WTC11 (cell line): Measurements from ENCODE around the gene PTPN3. TPM values are rescaled to one million over a fixed set of nuclear protein-coding genes. Genes with fewer than 3 reads are reported as not detected.

Experiments used
- ATAC-seq: fragments of 200-7000 bp; cut with Tn5 transposase; 2 replicates; pipeline ENCODE4 v1.10.0; 2021; ENCODE audit warnings: mild to moderate bottlenecking, moderate library complexity
- CTCF ChIA-PET: fragments of 300-600 bp; sonication (Branson Sonifier 250); formaldehyde crosslinking; loops from one replicate; lab custom pipeline; 2021; ENCODE audit warnings: antibody characterized with exemption; lab: Charles Lee
- POLR2A ChIA-PET: fragments of 350-600 bp; sonication (Branson Sonifier 250); formaldehyde crosslinking; loops from one replicate; lab custom pipeline; 2021; ENCODE audit warnings: antibody characterized with exemption; lab: Charles Lee
- DNase-seq: peaks from one replicate; pipeline ENCODE4 v3.0.0; 2021; ENCODE audit warnings: low spot score
- H3K27ac Mint-ChIP-seq: 2 replicates; pipeline ENCODE4 v1.8.0; 2021; ENCODE audit warnings: mixed read lengths
- H3K27me3 Mint-ChIP-seq: 2 replicates; pipeline ENCODE4 v1.8.0; 2021; ENCODE audit warnings: low read depth, mild to moderate bottlenecking, moderate library complexity, mixed read lengths
- H3K36me3 Mint-ChIP-seq: 2 replicates; pipeline ENCODE4 v1.8.0; 2021; ENCODE audit warnings: mixed read lengths
- H3K4me1 Mint-ChIP-seq: 2 replicates; pipeline ENCODE4 v1.8.0; 2022; ENCODE audit warnings: mixed read lengths
- H3K4me3 Mint-ChIP-seq: 2 replicates; pipeline ENCODE4 v1.8.0; 2021; ENCODE audit warnings: mild to moderate bottlenecking, moderate library complexity, mixed read lengths
- H3K9me3 Mint-ChIP-seq: 2 replicates; pipeline ENCODE4 v1.8.0; 2021; ENCODE audit warnings: mixed read lengths
- ARID4B ChIP-seq: sonication (generic); formaldehyde crosslinking; IDR thresholded peaks from 2 replicates; pipeline ENCODE4 v1.8.0; 2023; ENCODE audit warnings: missing genetic modification reagents, mild to moderate bottlenecking, borderline replicate concordance
- ATF1 ChIP-seq: sonication (generic); formaldehyde crosslinking; IDR thresholded peaks from 2 replicates; pipeline ENCODE4 v1.8.1; 2023; ENCODE audit warnings: mild to moderate bottlenecking, moderate library complexity, missing genetic modification reagents
- FOXJ3 ChIP-seq: sonication (generic); formaldehyde crosslinking; IDR thresholded peaks from 2 replicates; pipeline ENCODE4 v1.9.0; 2021; ENCODE audit warnings: missing genetic modification reagents, mild to moderate bottlenecking, borderline replicate concordance
- FOXK1 ChIP-seq: sonication (generic); formaldehyde crosslinking; IDR thresholded peaks from 2 replicates; pipeline ENCODE4 v1.8.0; 2022; ENCODE audit warnings: mild to moderate bottlenecking, moderate library complexity, missing genetic modification reagents
- FOXP1 ChIP-seq: sonication (generic); formaldehyde crosslinking; IDR thresholded peaks from 2 replicates; pipeline ENCODE4 v1.8.0; 2022; ENCODE audit warnings: missing genetic modification reagents, mild to moderate bottlenecking, moderate library complexity, borderline replicate concordance
- HMGA2 ChIP-seq: fragments of 250-450 bp; sonication (Bioruptor Pico); IDR thresholded peaks from 2 replicates; pipeline ENCODE4 v1.4.0; 2021; ENCODE audit warnings: mild to moderate bottlenecking, moderate library complexity
- IRF2 ChIP-seq: sonication (generic); formaldehyde crosslinking; IDR thresholded peaks from 2 replicates; pipeline ENCODE4 v1.8.0; 2022; ENCODE audit warnings: low read depth, missing genetic modification reagents, borderline replicate concordance
- MXD4 ChIP-seq: fragments of 250-450 bp; sonication (Bioruptor Pico); IDR thresholded peaks from 2 replicates; pipeline ENCODE4 v1.8.0; 2021; ENCODE audit warnings: mild to moderate bottlenecking, moderate library complexity, borderline replicate concordance
- NR2C2 ChIP-seq: sonication (generic); formaldehyde crosslinking; IDR thresholded peaks from 2 replicates; pipeline ENCODE4 v1.8.0; 2022; ENCODE audit warnings: mild to moderate bottlenecking, missing genetic modification reagents
- RELA ChIP-seq: sonication (generic); formaldehyde crosslinking; IDR thresholded peaks from 2 replicates; pipeline ENCODE4 v1.8.1; 2022; ENCODE audit warnings: missing genetic modification reagents, mild to moderate bottlenecking, borderline replicate concordance
- SMAD3 ChIP-seq: sonication (generic); formaldehyde crosslinking; IDR thresholded peaks from 2 replicates; pipeline ENCODE4 v1.8.0; 2022; ENCODE audit warnings: missing genetic modification reagents, mild to moderate bottlenecking, borderline replicate concordance
- SOX15 ChIP-seq: fragments of 250-450 bp; sonication (Bioruptor Pico); IDR thresholded peaks from 2 replicates; pipeline ENCODE4 v1.9.0; 2021; ENCODE audit warnings: mild to moderate bottlenecking
- TCF7 ChIP-seq: sonication (generic); formaldehyde crosslinking; IDR thresholded peaks from 2 replicates; pipeline ENCODE4 v1.8.0; 2022; ENCODE audit warnings: mild to moderate bottlenecking, low read depth, missing genetic modification reagents, moderate library complexity
- TEAD1 ChIP-seq: sonication (generic); formaldehyde crosslinking; IDR thresholded peaks from 2 replicates; pipeline ENCODE4 v1.8.0; 2022; ENCODE audit warnings: mild to moderate bottlenecking, missing genetic modification reagents
- USF2 ChIP-seq: sonication (generic); formaldehyde crosslinking; IDR thresholded peaks from 2 replicates; pipeline ENCODE4 v1.8.1; 2023; ENCODE audit warnings: mild to moderate bottlenecking, missing genetic modification reagents, moderate library complexity
- ZBTB43 ChIP-seq: sonication (generic); formaldehyde crosslinking; IDR thresholded peaks from 2 replicates; pipeline ENCODE4 v1.8.1; 2023; ENCODE audit warnings: mild to moderate bottlenecking, missing genetic modification reagents
- ZNF232 ChIP-seq: sonication (generic); formaldehyde crosslinking; IDR thresholded peaks from 2 replicates; pipeline ENCODE4 v1.8.0; 2022; ENCODE audit warnings: mild to moderate bottlenecking, missing genetic modification reagents
- ZNF532 ChIP-seq: fragments of 250-450 bp; sonication (Bioruptor Pico); IDR thresholded peaks from 2 replicates; pipeline ENCODE4 v1.9.0; 2021; ENCODE audit warnings: mild to moderate bottlenecking, borderline replicate concordance
- ZNF671 ChIP-seq: fragments of 250-450 bp; sonication (Bioruptor Pico); IDR thresholded peaks from 2 replicates; pipeline ENCODE4 v1.8.0; 2021; ENCODE audit warnings: mild to moderate bottlenecking
- total RNA-seq: library from RNA; stranded (reverse); gene quantifications from 3 replicates; pipeline ENCODE4 v1.2.3, GENCODE V29; 2021
- TF ChIP-seq, protein P1 (sequence below): sonication (generic); formaldehyde crosslinking; IDR thresholded peaks from 2 replicates; pipeline ENCODE4 v1.8.0; 2022; ENCODE audit warnings: mild to moderate bottlenecking, missing genetic modification reagents
- TF ChIP-seq, protein P2 (sequence below): sonication (generic); formaldehyde crosslinking; IDR thresholded peaks from 2 replicates; pipeline ENCODE4 v1.8.1; 2022; ENCODE audit warnings: low read depth, mild to moderate bottlenecking, moderate library complexity, missing genetic modification reagents, borderline replicate concordance
- TF ChIP-seq, protein P3 (sequence below): sonication (generic); formaldehyde crosslinking; IDR thresholded peaks from 2 replicates; pipeline ENCODE4 v1.8.1; 2023; ENCODE audit warnings: mild to moderate bottlenecking, moderate library complexity, missing genetic modification reagents

Gene PTPN3
- total RNA-seq, 1 experiment from 2014 or later: 1.7 TPM

DNA sequence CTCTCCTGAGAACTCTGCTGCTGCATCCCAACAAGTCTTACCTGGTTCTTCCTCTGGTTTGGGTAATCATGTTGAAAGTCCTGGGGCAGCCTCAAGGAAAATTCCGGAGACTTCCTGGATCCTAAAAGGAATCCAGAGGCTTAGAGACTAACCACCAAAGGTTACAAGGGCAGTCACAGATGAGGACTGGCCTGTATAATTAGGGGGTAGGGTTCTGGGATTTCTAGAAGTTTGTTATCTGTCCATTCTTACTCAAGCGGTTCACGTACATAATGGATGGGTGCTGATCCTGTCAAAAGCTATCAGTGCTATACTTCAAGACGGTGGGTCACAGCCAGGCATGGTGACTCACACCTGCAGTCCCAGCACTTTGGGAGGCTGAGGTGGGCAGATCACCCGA, 125.9 kb downstream of the PTPN3 start:
- Mint-ChIP-seq H3K27ac (no peak overlapping the region), H3K36me3 (peaks cover 3% of the 10 kb centered on the region; the same call in 1 of the 2 replicates), H3K9me3 (peaks cover 29% of the 10 kb centered on the region), H3K27me3 (no peaks in the 10 kb centered on the region), H3K4me1 (peaks cover 11% of the 10 kb centered on the region), H3K4me3 (no peak overlapping the region)
- TF ChIP-seq ZNF232 (CRISPR knock-in tag) (no peak), NR2C2 (CRISPR knock-in tag) (no peak), SOX15 (CRISPR knock-in tag) (no peak), ATF1 (CRISPR knock-in tag) (no peak), TCF7 (no peak), ZNF671 (no peak), ZBTB43 (CRISPR knock-in tag) (no peak), FOXK1 (no peak), MXD4 (no peak), ZNF532 (CRISPR knock-in tag) (no peak), SMAD3 (no peak), IRF2 (CRISPR knock-in tag) (no peak), USF2 (no peak)
- TF ChIP-seq, protein P1, sequence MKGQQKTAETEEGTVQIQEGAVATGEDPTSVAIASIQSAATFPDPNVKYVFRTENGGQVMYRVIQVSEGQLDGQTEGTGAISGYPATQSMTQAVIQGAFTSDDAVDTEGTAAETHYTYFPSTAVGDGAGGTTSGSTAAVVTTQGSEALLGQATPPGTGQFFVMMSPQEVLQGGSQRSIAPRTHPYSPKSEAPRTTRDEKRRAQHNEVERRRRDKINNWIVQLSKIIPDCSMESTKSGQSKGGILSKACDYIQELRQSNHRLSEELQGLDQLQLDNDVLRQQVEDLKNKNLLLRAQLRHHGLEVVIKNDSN (CRISPR knock-in tag): no peak
- DNase-seq (no peak), ATAC-seq (no peak)
- POLR2A ChIA-PET: no interaction called here
- CTCF ChIA-PET: no interaction called here

DNA sequence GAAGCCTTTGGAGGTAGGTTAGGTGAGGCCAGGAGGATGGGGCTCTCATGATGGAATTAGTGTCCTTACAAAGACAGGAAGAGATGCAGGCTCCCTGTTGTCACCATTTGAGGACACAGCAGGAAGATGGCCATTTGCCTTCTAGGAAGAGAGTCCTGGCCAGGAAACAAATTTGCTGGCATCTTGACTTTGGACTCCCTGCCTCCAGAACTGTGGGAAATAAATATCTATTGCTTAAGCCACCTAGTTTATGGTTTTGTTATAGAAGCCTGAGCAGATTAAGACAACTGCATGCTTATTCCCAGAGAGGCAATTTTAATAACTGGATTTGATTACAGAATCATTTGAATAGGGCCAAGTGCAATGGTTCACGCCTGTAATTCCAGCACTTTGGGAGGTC, 126.7 kb downstream of the PTPN3 start:
- Mint-ChIP-seq H3K27ac (no peak overlapping the region), H3K27me3 (no peaks in the 10 kb centered on the region), H3K4me1 (peaks cover 6% of the 10 kb centered on the region), H3K4me3 (no peak overlapping the region), H3K36me3 (peaks cover 3% of the 10 kb centered on the region; the same call in 1 of the 2 replicates), H3K9me3 (peaks cover 29% of the 10 kb centered on the region)
- ChIA-PET POLR2A (no interaction called here), CTCF (interaction anchor here (0.6 kb wide), 1 partner anchor 125 kb away, joined by 3 read pairs; no protein-coding TSS in a partner anchor)
- DNase-seq (no peak), ATAC-seq (no peak)
- TF ChIP-seq HMGA2 (CRISPR knock-in tag) (no peak), TEAD1 (CRISPR knock-in tag) (no peak), TCF7 (no peak), FOXP1 (no peak), ARID4B (no peak), RELA (CRISPR knock-in tag) (no peak), NR2C2 (CRISPR knock-in tag) (no peak), FOXJ3 (CRISPR knock-in tag) (no peak)
- TF ChIP-seq, protein P2, sequence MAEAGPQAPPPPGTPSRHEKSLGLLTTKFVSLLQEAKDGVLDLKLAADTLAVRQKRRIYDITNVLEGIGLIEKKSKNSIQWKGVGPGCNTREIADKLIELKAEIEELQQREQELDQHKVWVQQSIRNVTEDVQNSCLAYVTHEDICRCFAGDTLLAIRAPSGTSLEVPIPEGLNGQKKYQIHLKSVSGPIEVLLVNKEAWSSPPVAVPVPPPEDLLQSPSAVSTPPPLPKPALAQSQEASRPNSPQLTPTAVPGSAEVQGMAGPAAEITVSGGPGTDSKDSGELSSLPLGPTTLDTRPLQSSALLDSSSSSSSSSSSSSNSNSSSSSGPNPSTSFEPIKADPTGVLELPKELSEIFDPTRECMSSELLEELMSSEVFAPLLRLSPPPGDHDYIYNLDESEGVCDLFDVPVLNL (CRISPR knock-in tag): no peak
- TF ChIP-seq, protein P3, sequence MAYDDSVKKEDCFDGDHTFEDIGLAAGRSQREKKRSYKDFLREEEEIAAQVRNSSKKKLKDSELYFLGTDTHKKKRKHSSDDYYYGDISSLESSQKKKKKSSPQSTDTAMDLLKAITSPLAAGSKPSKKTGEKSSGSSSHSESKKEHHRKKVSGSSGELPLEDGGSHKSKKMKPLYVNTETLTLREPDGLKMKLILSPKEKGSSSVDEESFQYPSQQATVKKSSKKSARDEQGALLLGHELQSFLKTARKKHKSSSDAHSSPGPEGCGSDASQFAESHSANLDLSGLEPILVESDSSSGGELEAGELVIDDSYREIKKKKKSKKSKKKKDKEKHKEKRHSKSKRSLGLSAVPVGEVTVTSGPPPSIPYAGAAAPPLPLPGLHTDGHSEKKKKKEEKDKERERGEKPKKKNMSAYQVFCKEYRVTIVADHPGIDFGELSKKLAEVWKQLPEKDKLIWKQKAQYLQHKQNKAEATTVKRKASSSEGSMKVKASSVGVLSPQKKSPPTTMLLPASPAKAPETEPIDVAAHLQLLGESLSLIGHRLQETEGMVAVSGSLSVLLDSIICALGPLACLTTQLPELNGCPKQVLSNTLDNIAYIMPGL (CRISPR knock-in tag): no peak
